ENCODE results near the gene PLD3.

DNA sequence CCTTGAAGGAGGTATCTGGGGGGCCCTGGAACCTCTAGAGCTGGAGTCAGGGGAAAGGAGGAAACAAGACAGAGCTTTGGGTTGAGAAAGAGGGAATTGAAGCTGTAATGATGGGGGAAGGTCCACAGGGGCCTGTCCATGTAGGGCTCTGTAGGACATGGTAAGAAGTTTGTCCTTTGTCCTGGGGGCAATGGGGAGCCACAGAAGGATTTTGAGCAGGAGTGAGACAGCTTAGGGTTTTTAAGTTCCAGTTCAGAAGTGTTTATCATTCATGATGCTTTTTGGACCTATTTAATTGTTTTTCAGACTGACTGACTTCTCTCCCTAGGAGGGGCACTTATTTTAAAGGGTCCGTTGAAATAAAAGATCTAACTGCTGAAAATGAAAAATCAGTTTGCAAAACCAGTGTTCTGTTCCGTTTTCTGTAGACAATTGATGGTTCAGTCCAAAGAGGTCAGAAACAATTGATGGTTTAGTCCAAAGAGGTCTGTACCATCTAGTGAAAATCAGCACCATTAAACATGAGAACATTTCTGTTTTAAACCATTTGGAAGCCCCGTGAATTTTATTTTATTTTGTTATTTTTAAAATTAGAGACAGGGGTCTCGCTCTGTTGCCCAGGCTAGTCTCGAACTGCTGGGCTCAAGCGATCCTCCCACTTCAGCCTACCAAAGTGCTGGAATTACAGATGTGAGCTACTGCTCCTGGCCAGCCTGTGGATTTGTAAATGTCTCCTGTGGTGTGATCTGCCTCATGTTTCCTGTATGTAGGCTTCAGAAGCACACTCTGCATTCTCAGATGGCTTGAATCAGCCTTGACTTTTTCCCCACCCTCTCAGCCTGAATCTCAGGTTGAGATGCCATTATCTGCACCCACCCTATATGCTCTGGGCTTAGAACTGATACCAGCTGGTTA lies 8.4 kb downstream of the PLD3 start:
- TF ChIP-seq, protein P1, sequence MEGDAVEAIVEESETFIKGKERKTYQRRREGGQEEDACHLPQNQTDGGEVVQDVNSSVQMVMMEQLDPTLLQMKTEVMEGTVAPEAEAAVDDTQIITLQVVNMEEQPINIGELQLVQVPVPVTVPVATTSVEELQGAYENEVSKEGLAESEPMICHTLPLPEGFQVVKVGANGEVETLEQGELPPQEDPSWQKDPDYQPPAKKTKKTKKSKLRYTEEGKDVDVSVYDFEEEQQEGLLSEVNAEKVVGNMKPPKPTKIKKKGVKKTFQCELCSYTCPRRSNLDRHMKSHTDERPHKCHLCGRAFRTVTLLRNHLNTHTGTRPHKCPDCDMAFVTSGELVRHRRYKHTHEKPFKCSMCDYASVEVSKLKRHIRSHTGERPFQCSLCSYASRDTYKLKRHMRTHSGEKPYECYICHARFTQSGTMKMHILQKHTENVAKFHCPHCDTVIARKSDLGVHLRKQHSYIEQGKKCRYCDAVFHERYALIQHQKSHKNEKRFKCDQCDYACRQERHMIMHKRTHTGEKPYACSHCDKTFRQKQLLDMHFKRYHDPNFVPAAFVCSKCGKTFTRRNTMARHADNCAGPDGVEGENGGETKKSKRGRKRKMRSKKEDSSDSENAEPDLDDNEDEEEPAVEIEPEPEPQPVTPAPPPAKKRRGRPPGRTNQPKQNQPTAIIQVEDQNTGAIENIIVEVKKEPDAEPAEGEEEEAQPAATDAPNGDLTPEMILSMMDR (IDR thresholded peaks at IDR 0.05), result no peak
- TF ChIP-seq POLR2A (IDR thresholded peaks at IDR 0.05), result no peak

Data from uterus (tissue), 2 donors.